ENCODE data around the gene SPRING1. TPM values are rescaled to one million over a fixed set of nuclear protein-coding genes. Genes with fewer than 3 reads are reported as not detected.

SPRING1 gene
- total and polyA plus RNA-seq, 7 experiments from 2014 or later, result 12.1 to 29.5 (median 23.5) TPM

DNA sequence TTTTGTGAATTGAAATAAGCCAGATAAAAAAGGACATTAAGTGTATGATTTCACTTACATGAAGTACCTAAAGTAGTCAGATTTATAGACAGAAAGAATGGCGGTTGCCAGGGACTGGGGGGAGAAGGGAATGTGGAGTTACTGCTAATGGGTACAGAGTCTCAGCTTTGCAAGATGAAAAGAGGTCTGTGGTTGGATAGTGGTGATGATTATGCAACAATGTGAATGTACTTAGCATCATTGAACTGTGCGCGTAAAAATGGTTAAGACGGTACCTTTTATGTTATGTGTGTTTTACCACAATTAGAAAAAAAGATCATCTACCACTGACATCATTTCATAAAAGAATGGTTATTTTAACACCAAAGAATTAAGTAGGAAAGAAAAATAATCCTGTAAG, 36.2 kb upstream of the SPRING1 start:
- DNase-seq, result no peak
- H3K36me3 Mint-ChIP-seq, result peaks cover 0 to 36% (median 18%) of the 10 kb centered on the region in 5 donors
- Histone ChIP-seq H3K4me3 (ENCODE audit: low read length) (no peak overlapping the region), H3K27ac (ENCODE audit: low read depth, low read length) (no peak overlapping the region), H3K27me3 (ENCODE audit: control insufficient read depth in 2 of 2, insufficient read depth in 2 of 2, low read length in 2 of 2) (no peaks in the 10 kb centered on the region), H3K9me3 (ENCODE audit: control insufficient read depth in 2 of 3, low read length in 3 of 3) (no peaks in the 10 kb centered on the region), H3K36me3 (ENCODE audit: control insufficient read depth in 2 of 3, insufficient read depth in 3 of 3, low read length in 3 of 3) (peaks cover 0 to under 1% (median 0%) of the 10 kb centered on the region in 3 experiments), H3K4me1 (ENCODE audit: control insufficient read depth in 2 of 2, insufficient read depth in 2 of 2, low read length in 2 of 2) (no peaks in the 10 kb centered on the region)
- H3K4me1 Mint-ChIP-seq, result peaks cover 0 to 7% (median 0%) of the 10 kb centered on the region in 7 donors
- no peak overlapping the region for H3K4me3 Mint-ChIP-seq
- CTCF ChIA-PET, result no interaction called here
- ATAC-seq, result no peak
- H3K27me3 Mint-ChIP-seq, result no peaks in the 10 kb centered on the region
- POLR2A ChIA-PET, result no interaction called here
- no peaks in the 10 kb centered on the region for H3K9me3 Mint-ChIP-seq
- no peak overlapping the region for H3K27ac Mint-ChIP-seq
- intact Hi-C loops (cut with micrococcal nuclease), result no loop called here

DNA sequence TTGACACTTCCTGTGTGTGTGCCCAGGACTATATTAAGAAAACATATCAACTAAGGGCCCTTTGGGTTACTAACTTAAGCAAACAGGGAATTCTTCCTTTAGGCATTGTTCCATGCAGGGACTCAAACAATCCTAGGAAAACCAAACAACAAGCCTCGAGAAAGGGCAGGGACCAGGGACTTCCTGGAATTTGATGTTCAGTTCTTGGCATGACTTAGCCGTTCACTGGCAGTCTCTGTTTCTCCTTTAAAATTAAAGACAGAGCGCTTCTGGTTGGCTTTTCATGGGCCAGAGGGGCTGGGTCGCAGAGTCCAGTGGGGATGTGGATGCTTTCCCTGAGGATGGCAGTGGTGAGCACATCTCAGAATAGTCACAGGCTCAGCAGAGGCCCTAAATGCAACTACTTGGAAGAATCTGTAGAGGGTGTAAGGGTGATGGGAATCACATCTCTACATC, 35.4 kb upstream of the SPRING1 start:
- H3K27me3 Mint-ChIP-seq, result no peaks in the 10 kb centered on the region

DNA sequence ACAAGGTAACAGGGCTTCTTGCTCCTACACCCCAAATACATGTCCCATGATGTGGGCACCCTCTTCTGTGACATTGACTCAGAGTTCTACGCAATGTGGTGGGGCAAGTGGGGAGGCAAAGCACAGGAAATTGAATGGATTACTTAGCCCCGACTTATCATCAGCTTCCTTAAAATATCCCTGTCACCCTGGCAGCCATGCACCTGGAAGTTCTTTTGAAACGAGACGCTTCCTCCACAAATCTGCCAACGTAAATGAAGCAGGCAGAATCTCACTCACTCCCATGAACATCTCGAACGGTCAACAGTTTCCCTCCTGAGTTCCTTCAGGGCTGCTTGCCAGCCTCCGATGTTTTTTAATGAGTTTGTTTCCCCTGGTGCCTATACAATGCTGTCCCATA, 33.8 kb upstream of the SPRING1 start:
- Mint-ChIP-seq H3K4me3 (no peak overlapping the region), H3K27me3 (no peaks in the 10 kb centered on the region), H3K4me1 (peaks cover 0 to 7% (median 0%) of the 10 kb centered on the region in 7 donors), H3K27ac (no peak overlapping the region), H3K36me3 (peaks cover 2 to 31% (median 17%) of the 10 kb centered on the region in 5 donors), H3K9me3 (no peaks in the 10 kb centered on the region)
- H3K9me3 ChIP-seq (ENCODE audit: control insufficient read depth in 2 of 3, low read length in 3 of 3), result no peaks in the 10 kb centered on the region
- no peaks in the 10 kb centered on the region for H3K27me3 ChIP-seq (ENCODE audit: control insufficient read depth in 2 of 2, insufficient read depth in 2 of 2, low read length in 2 of 2)
- no peaks in the 10 kb centered on the region for H3K36me3 ChIP-seq (ENCODE audit: control insufficient read depth in 2 of 3, insufficient read depth in 3 of 3, low read length in 3 of 3)
- ChIA-PET CTCF (no interaction called here), POLR2A (no interaction called here)
- DNase-seq, result no peak
- H3K27ac ChIP-seq (ENCODE audit: low read depth, low read length), result no peak overlapping the region
- intact Hi-C loops (cut with micrococcal nuclease), result no loop called here
- H3K4me3 ChIP-seq (ENCODE audit: low read length), result no peak overlapping the region
- no peak for ATAC-seq
- H3K4me1 ChIP-seq (ENCODE audit: control insufficient read depth in 2 of 2, insufficient read depth in 2 of 2, low read length in 2 of 2), result no peaks in the 10 kb centered on the region

More for the DNA sequence above, 35.4 kb upstream of the SPRING1 start:
- H3K27me3 ChIP-seq (ENCODE audit: control insufficient read depth in 2 of 2, insufficient read depth in 2 of 2, low read length in 2 of 2), result no peaks in the 10 kb centered on the region
- DNase-seq (no peak), ATAC-seq (no peak)
- no peak overlapping the region for H3K27ac ChIP-seq (ENCODE audit: low read depth, low read length)
- intact Hi-C loops (cut with micrococcal nuclease), result no loop called here
- no peaks in the 10 kb centered on the region for H3K9me3 Mint-ChIP-seq
- H3K4me1 ChIP-seq (ENCODE audit: control insufficient read depth in 2 of 2, insufficient read depth in 2 of 2, low read length in 2 of 2), result no peaks in the 10 kb centered on the region
- peaks cover 0 to 29% (median 13%) of the 10 kb centered on the region in 5 donors for H3K36me3 Mint-ChIP-seq
- peaks cover 0 to 7% (median 0%) of the 10 kb centered on the region in 7 donors for H3K4me1 Mint-ChIP-seq
- CTCF ChIA-PET, result no interaction called here
- POLR2A ChIA-PET, result no interaction called here
- H3K4me3 Mint-ChIP-seq, result no peak overlapping the region
- H3K36me3 ChIP-seq (ENCODE audit: control insufficient read depth in 2 of 3, insufficient read depth in 3 of 3, low read length in 3 of 3), result no peaks in the 10 kb centered on the region
- no peak overlapping the region for H3K27ac Mint-ChIP-seq
- no peaks in the 10 kb centered on the region for H3K9me3 ChIP-seq (ENCODE audit: control insufficient read depth in 2 of 3, low read length in 3 of 3)
- H3K4me3 ChIP-seq (ENCODE audit: low read length), result no peak overlapping the region

DNA sequence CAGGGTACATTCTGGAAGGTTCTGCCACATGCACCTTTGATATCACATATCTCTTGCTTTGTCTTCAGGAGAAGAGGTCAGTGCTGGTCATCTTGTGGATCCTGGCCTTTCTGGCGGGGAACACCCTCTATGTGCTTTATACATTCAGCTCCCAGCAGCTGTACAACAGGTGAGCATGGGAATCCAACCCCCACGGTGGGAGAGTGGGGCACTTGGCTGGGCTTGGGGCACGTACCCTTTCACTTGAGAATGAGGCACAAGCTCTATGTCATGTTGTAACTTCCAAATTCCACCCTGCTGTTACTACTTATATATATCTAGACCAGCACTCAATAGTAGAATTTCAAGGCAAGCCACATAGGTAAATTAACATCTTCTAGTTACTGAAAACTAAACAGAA, 28.9 kb upstream of the SPRING1 start:
- no peaks in the 10 kb centered on the region for H3K4me1 ChIP-seq (ENCODE audit: control insufficient read depth in 2 of 2, insufficient read depth in 2 of 2, low read length in 2 of 2)
- Mint-ChIP-seq H3K27me3 (no peaks in the 10 kb centered on the region), H3K9me3 (no peaks in the 10 kb centered on the region), H3K27ac (no peak overlapping the region), H3K4me3 (no peak overlapping the region), H3K36me3 (peaks cover 2 to 33% (median 13%) of the 10 kb centered on the region in 5 donors), H3K4me1 (peaks cover 0 to 2% (median 0%) of the 10 kb centered on the region in 7 donors)
- DNase-seq (no peak), ATAC-seq (no peak)
- ChIA-PET CTCF (no interaction called here), POLR2A (no interaction called here)
- intact Hi-C loops (cut with micrococcal nuclease), result no loop called here
- H3K36me3 ChIP-seq (ENCODE audit: control insufficient read depth in 2 of 3, insufficient read depth in 3 of 3, low read length in 3 of 3), result no peaks in the 10 kb centered on the region
- no peaks in the 10 kb centered on the region for H3K9me3 ChIP-seq (ENCODE audit: control insufficient read depth in 2 of 3, low read length in 3 of 3)
- H3K27ac ChIP-seq (ENCODE audit: low read depth, low read length), result no peak overlapping the region
- H3K4me3 ChIP-seq (ENCODE audit: low read length), result no peak overlapping the region
- no peaks in the 10 kb centered on the region for H3K27me3 ChIP-seq (ENCODE audit: control insufficient read depth in 2 of 2, insufficient read depth in 2 of 2, low read length in 2 of 2)

GRCh38 chr12:116766285-116766684, 28.4 kb upstream of the SPRING1 start:
- no peaks in the 10 kb centered on the region for H3K9me3 ChIP-seq (ENCODE audit: control insufficient read depth in 2 of 3, low read length in 3 of 3)
- H3K9me3 Mint-ChIP-seq, result no peaks in the 10 kb centered on the region
- H3K27ac ChIP-seq (ENCODE audit: low read depth, low read length), result no peak overlapping the region
- H3K27ac Mint-ChIP-seq, result no peak overlapping the region
- H3K4me1 ChIP-seq (ENCODE audit: control insufficient read depth in 2 of 2, insufficient read depth in 2 of 2, low read length in 2 of 2), result no peaks in the 10 kb centered on the region
- H3K27me3 ChIP-seq (ENCODE audit: control insufficient read depth in 2 of 2, insufficient read depth in 2 of 2, low read length in 2 of 2), result no peaks in the 10 kb centered on the region
- ChIA-PET CTCF (no interaction called here), POLR2A (no interaction called here)
- ATAC-seq (no peak), DNase-seq (no peak)
- H3K27me3 Mint-ChIP-seq, result no peaks in the 10 kb centered on the region
- H3K4me1 Mint-ChIP-seq, result peaks cover 0 to 2% (median 0%) of the 10 kb centered on the region in 7 donors
- H3K4me3 Mint-ChIP-seq, result no peak overlapping the region
- peaks cover 0 to 30% (median 16%) of the 10 kb centered on the region in 5 donors for H3K36me3 Mint-ChIP-seq
- intact Hi-C loops (cut with micrococcal nuclease), result no loop called here
- no peaks in the 10 kb centered on the region for H3K36me3 ChIP-seq (ENCODE audit: control insufficient read depth in 2 of 3, insufficient read depth in 3 of 3, low read length in 3 of 3)
- H3K4me3 ChIP-seq (ENCODE audit: low read length), result no peak overlapping the region

DNA sequence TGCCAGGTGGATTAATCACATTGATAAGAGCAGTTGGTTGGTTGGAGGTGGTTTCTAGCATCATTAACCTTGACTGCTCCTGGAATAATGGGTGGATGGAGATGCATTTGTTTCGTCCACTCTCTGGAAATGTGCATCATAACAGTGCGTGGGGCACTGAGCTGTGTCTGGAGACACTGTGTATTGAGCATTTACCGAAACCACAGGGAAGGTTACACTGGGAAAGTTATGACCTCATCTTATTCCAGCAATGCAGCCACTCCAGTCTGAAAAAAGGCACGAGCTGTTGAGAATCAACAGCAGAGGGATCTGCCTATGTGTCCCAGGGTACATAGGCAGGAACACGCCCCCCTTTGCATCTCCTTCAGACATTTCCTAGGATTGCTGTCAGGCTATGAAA, 27.4 kb upstream of the SPRING1 start:
- no peak for DNase-seq
- ChIA-PET CTCF (no interaction called here), POLR2A (no interaction called here)
- Histone ChIP-seq H3K4me3 (ENCODE audit: low read length) (no peak overlapping the region), H3K36me3 (ENCODE audit: control insufficient read depth in 2 of 3, insufficient read depth in 3 of 3, low read length in 3 of 3) (no peaks in the 10 kb centered on the region), H3K9me3 (ENCODE audit: control insufficient read depth in 2 of 3, low read length in 3 of 3) (no peaks in the 10 kb centered on the region), H3K4me1 (ENCODE audit: control insufficient read depth in 2 of 2, insufficient read depth in 2 of 2, low read length in 2 of 2) (no peaks in the 10 kb centered on the region), H3K27ac (ENCODE audit: low read depth, low read length) (no peak overlapping the region), H3K27me3 (ENCODE audit: control insufficient read depth in 2 of 2, insufficient read depth in 2 of 2, low read length in 2 of 2) (no peaks in the 10 kb centered on the region)
- Mint-ChIP-seq H3K36me3 (peaks cover 2 to 34% (median 23%) of the 10 kb centered on the region in 5 donors), H3K4me3 (no peak overlapping the region), H3K4me1 (peaks cover 0 to 3% (median 0%) of the 10 kb centered on the region in 7 donors), H3K27me3 (no peaks in the 10 kb centered on the region), H3K27ac (no peak overlapping the region), H3K9me3 (no peaks in the 10 kb centered on the region)
- intact Hi-C loops (cut with micrococcal nuclease), result no loop called here
- no peak for ATAC-seq

GRCh38 chr12:116761499-116761898, 23.6 kb upstream of the SPRING1 start:
- Mint-ChIP-seq H3K27ac (no peak overlapping the region), H3K4me3 (no peak overlapping the region), H3K36me3 (peaks cover 3 to 48% (median 38%) of the 10 kb centered on the region in 5 donors), H3K4me1 (peaks cover 0 to 20% (median 0%) of the 10 kb centered on the region in 7 donors), H3K9me3 (no peaks in the 10 kb centered on the region), H3K27me3 (no peaks in the 10 kb centered on the region)
- ChIA-PET POLR2A (no interaction called here), CTCF (no interaction called here)
- DNase-seq, result no peak
- H3K27ac ChIP-seq (ENCODE audit: low read depth, low read length), result no peak overlapping the region
- ATAC-seq, result no peak
- no peaks in the 10 kb centered on the region for H3K9me3 ChIP-seq (ENCODE audit: control insufficient read depth in 2 of 3, low read length in 3 of 3)
- intact Hi-C loops (cut with micrococcal nuclease), result no loop called here
- no peaks in the 10 kb centered on the region for H3K27me3 ChIP-seq (ENCODE audit: control insufficient read depth in 2 of 2, insufficient read depth in 2 of 2, low read length in 2 of 2)
- H3K4me3 ChIP-seq (ENCODE audit: low read length), result no peak overlapping the region
- no peaks in the 10 kb centered on the region for H3K36me3 ChIP-seq (ENCODE audit: control insufficient read depth in 2 of 3, insufficient read depth in 3 of 3, low read length in 3 of 3)
- H3K4me1 ChIP-seq (ENCODE audit: control insufficient read depth in 2 of 2, insufficient read depth in 2 of 2, low read length in 2 of 2), result no peaks in the 10 kb centered on the region
